HCT116 (cell line): Measurements from ENCODE around the gene CNTN4. TPM values are rescaled to one million over a fixed set of nuclear protein-coding genes. Genes with fewer than 3 reads are reported as not detected.

Source experiments
- ATAC-seq: fragments of 200-7000 bp; cut with Tn5 transposase; 2 replicates; pipeline ENCODE4 v1.9.1; 2020; ENCODE audit warnings: mild to moderate bottlenecking, moderate library complexity
- BruUV-seq: library from RNA; stranded (reverse); fragments of 400-500 nt; replicated peaks from 2 replicates; lab custom pipeline; 2021; lab: Mats Ljungman, UMichigan
- CTCF ChIA-PET: fragments of 300-600 bp; sonication (Branson Sonifier 250); formaldehyde crosslinking; loops from one replicate; lab custom pipeline; 2021; ENCODE audit warnings: antibody characterized with exemption; lab: Charles Lee
- POLR2A ChIA-PET: fragments of 300-600, 350-600 bp; sonication (Branson Sonifier 250); formaldehyde crosslinking; loops from one replicate; lab custom pipeline; 2021; ENCODE audit warnings: antibody characterized with exemption; lab: Charles Lee
- RAD21 ChIA-PET, 2 experiments: fragments of 300-600 bp; sonication (Branson Sonifier 250); formaldehyde crosslinking; loops; one replicate each; lab custom pipeline; 2023; ENCODE audit warnings: low total read pairs in 2 of 2; ENCODE audit not compliant: uncharacterized antibody in 2 of 2, unreplicated experiment in 2 of 2, low non-redundant PET in 1 of 2; lab: Charles Lee
- DNase-seq: peaks from one replicate; pipeline ENCODE4 v3.0.0-alpha.2; 2010; ENCODE audit warnings: low read depth, low spot score
- H2AFZ ChIP-seq: fragments of 200-600 bp; shearing (Covaris generic), sonication (generic); 2 replicates; pipeline ENCODE4 v1.6.1; 2017; ENCODE audit warnings: low read depth, mixed run types, mixed read lengths, antibody characterized with exemption, low read length; ENCODE audit not compliant: poor library complexity, severe bottlenecking
- H3K27ac ChIP-seq: 2 replicates; pipeline ENCODE4 v1.5.1; 2012; ENCODE audit warnings: low read depth, low read length
- H3K27me3 ChIP-seq: fragments of 200-600 bp; sonication (generic); 2 replicates; pipeline ENCODE4 v1.6.1; 2016; ENCODE audit warnings: mixed run types, low read length, mixed read lengths; ENCODE audit not compliant: insufficient read depth
- H3K36me3 ChIP-seq, 2 experiments: fragments of 200-500 bp in 1 of 2; fragments of 200-600 bp in 1 of 2; sonication (Bioruptor generic) in 1 of 2; sonication (generic) in 1 of 2; 2 replicates each; pipeline versions ENCODE4 v1.5.1 to v1.6.1; 2014 to 2016; ENCODE audit warnings: low read length in 2 of 2, inconsistent platforms in 1 of 2, mixed read lengths in 1 of 2, mixed run types in 1 of 2; ENCODE audit not compliant: insufficient read depth in 2 of 2, control insufficient read depth in 1 of 2
- H3K4me1 ChIP-seq, 2 experiments: fragments of 200-600 bp in 1 of 2; sonication (generic) in 1 of 2; 2 replicates each; pipeline versions ENCODE4 v1.5.1 to v1.6.1; 2012 to 2017; ENCODE audit warnings: low read length in 2 of 2, inconsistent platforms in 1 of 2, mild to moderate bottlenecking in 1 of 2, mixed read lengths in 1 of 2, mixed run types in 1 of 2, moderate library complexity in 1 of 2; ENCODE audit not compliant: insufficient read depth in 2 of 2, control insufficient read depth in 1 of 2
- H3K4me2 ChIP-seq: fragments of 200-600 bp; sonication (generic); 2 replicates; pipeline ENCODE4 v1.6.1; 2017; ENCODE audit warnings: mixed run types, low read length, mixed read lengths
- H3K4me3 ChIP-seq, 2 experiments: fragments of 200-600 bp in 1 of 2; sonication (generic) in 1 of 2; replicated peaks in 1 of 2; 2 replicates each; pipeline ENCODE4 v1.5.1; 2011 to 2016; ENCODE audit warnings: low read length in 2 of 2, control low read depth in 1 of 2, low read depth in 1 of 2, mild to moderate bottlenecking in 1 of 2, mixed read lengths in 1 of 2, mixed run types in 1 of 2
- H3K79me2 ChIP-seq: fragments of 200-600 bp; sonication (generic); 2 replicates; pipeline ENCODE4 v1.6.1; 2017; ENCODE audit warnings: mild to moderate bottlenecking, mixed run types, low read length, moderate library complexity, mixed read lengths; ENCODE audit not compliant: insufficient read depth
- H3K9ac ChIP-seq: fragments of 200-600 bp; sonication (generic); 2 replicates; pipeline ENCODE4 v1.6.1; 2016; ENCODE audit warnings: low read length, mixed read lengths
- H3K9me2 ChIP-seq: fragments of 200-600 bp; sonication (generic), shearing (Covaris generic); 2 replicates; pipeline ENCODE4 v1.6.1; 2017; ENCODE audit warnings: mixed run types, mild to moderate bottlenecking, moderate library complexity; ENCODE audit not compliant: insufficient read depth
- H3K9me3 ChIP-seq, 2 experiments: fragments of 200-500 bp in 1 of 2; fragments of 200-600 bp in 1 of 2; sonication (Bioruptor generic) in 1 of 2; sonication (generic) in 1 of 2; 2 replicates each; pipeline ENCODE4 v1.6.1; 2014 to 2017; ENCODE audit warnings: low read length in 2 of 2, mixed read lengths in 2 of 2, inconsistent platforms in 1 of 2, low read depth in 1 of 2, mild to moderate bottlenecking in 1 of 2, mixed run types in 1 of 2, moderate library complexity in 1 of 2; ENCODE audit not compliant: control insufficient read depth in 1 of 2, insufficient read depth in 1 of 2
- H4K20me1 ChIP-seq: fragments of 200-600 bp; sonication (generic), shearing (Covaris generic); 2 replicates; pipeline ENCODE4 v1.6.1; 2017; ENCODE audit warnings: mixed run types, mild to moderate bottlenecking, moderate library complexity; ENCODE audit not compliant: insufficient read depth
- CEBPB ChIP-seq: IDR thresholded peaks from 2 replicates; pipeline ENCODE4 v1.6.1; 2012; ENCODE audit warnings: low read depth
- EGR1 ChIP-seq: IDR thresholded peaks from 2 replicates; pipeline ENCODE4 v1.6.1; 2012; ENCODE audit warnings: low read depth
- ELF1 ChIP-seq: IDR thresholded peaks from 2 replicates; pipeline ENCODE4 v1.6.1; 2012; ENCODE audit warnings: low read depth, borderline replicate concordance
- EZH2 ChIP-seq: fragments of 200-600 bp; sonication (generic); IDR thresholded peaks from 2 replicates; pipeline ENCODE4 v1.6.1; 2017; ENCODE audit warnings: antibody characterized with exemption, mixed run types
- EZH2phosphoT487 ChIP-seq: fragments of 200-600 bp; IDR thresholded peaks from 2 replicates; pipeline ENCODE4 v1.6.1; 2018; ENCODE audit warnings: antibody characterized with exemption, borderline replicate concordance
- POLR2A ChIP-seq: IDR thresholded peaks from 2 replicates; pipeline ENCODE4 v1.7.0; 2011; ENCODE audit warnings: borderline replicate concordance; ENCODE audit not compliant: insufficient read depth, insufficient read length; ENCODE audit errors: extremely low read depth
- POLR2AphosphoS5 ChIP-seq: IDR thresholded peaks from 2 replicates; pipeline ENCODE4 v1.6.1; 2011; ENCODE audit warnings: mild to moderate bottlenecking, low read depth, low read length, moderate library complexity
- REST ChIP-seq: IDR thresholded peaks from 2 replicates; pipeline ENCODE4 v1.6.1; 2012; ENCODE audit warnings: low read depth
- SIN3A ChIP-seq: IDR thresholded peaks from 2 replicates; pipeline ENCODE4 v1.6.1; 2012; ENCODE audit warnings: low read depth
- SP1 ChIP-seq: IDR thresholded peaks from 2 replicates; pipeline ENCODE4 v1.6.1; 2012; ENCODE audit warnings: low read depth
- SRF ChIP-seq: IDR thresholded peaks from 2 replicates; pipeline ENCODE4 v1.6.1; 2012; ENCODE audit warnings: low read depth
- TCF7L2 ChIP-seq: IDR thresholded peaks from 2 replicates; pipeline ENCODE4 v1.7.0; 2011; ENCODE audit warnings: borderline replicate concordance, inconsistent platforms; ENCODE audit not compliant: insufficient read depth, insufficient read length; ENCODE audit errors: extremely low read depth
- YY1 ChIP-seq: IDR thresholded peaks from 2 replicates; pipeline ENCODE4 v1.6.1; 2011; ENCODE audit warnings: low read length, low read depth, moderate library complexity, mild to moderate bottlenecking; ENCODE audit not compliant: insufficient replicate concordance; ENCODE audit errors: extremely low read depth
- ZBTB33 ChIP-seq: IDR thresholded peaks from 2 replicates; pipeline ENCODE4 v1.6.1; 2011; ENCODE audit warnings: mild to moderate bottlenecking, low read length, moderate library complexity; ENCODE audit not compliant: insufficient replicate concordance; ENCODE audit errors: extremely low read depth
- ZFX ChIP-seq: fragments of 450-650 bp; IDR thresholded peaks from 2 replicates; pipeline ENCODE4 v1.6.1; 2017
- ZNF274 ChIP-seq: fragments of 200-500 bp; sonication (Bioruptor generic); IDR thresholded peaks from 2 replicates; pipeline ENCODE4 v1.6.1; 2014; ENCODE audit warnings: mild to moderate bottlenecking, low read depth, low read length, inconsistent platforms
- intact Hi-C: fragments of 100-400 bp; cut with micrococcal nuclease; formaldehyde crosslinking; loops from 2 replicates; pipeline ENCODE4 v1.10.0; 2022
- total RNA-seq: library from RNA; stranded (reverse); gene quantifications from one replicate; pipeline ENCODE4 v1.2.1, GENCODE V29; 2021; ENCODE audit not compliant: unreplicated experiment
- TF ChIP-seq, protein P1 (sequence below), 3 experiments: fragments of 200-600 bp in 1 of 3; sonication (generic) in 1 of 3; IDR thresholded peaks in 2 of 3; conservative IDR thresholded peaks in 1 of 3; 2 replicates each; pipeline ENCODE4 v1.5.1; 2012 to 2017; ENCODE audit warnings: low read depth in 2 of 3, low read length in 2 of 3, antibody characterized with exemption in 1 of 3, borderline replicate concordance in 1 of 3, control low read depth in 1 of 3, mild to moderate bottlenecking in 1 of 3, mixed read lengths in 1 of 3, mixed run types in 1 of 3, moderate library complexity in 1 of 3; ENCODE audit not compliant: insufficient read depth in 1 of 3

The CNTN4 gene
- total RNA-seq, 1 experiment from 2014 or later, result not detected

DNA sequence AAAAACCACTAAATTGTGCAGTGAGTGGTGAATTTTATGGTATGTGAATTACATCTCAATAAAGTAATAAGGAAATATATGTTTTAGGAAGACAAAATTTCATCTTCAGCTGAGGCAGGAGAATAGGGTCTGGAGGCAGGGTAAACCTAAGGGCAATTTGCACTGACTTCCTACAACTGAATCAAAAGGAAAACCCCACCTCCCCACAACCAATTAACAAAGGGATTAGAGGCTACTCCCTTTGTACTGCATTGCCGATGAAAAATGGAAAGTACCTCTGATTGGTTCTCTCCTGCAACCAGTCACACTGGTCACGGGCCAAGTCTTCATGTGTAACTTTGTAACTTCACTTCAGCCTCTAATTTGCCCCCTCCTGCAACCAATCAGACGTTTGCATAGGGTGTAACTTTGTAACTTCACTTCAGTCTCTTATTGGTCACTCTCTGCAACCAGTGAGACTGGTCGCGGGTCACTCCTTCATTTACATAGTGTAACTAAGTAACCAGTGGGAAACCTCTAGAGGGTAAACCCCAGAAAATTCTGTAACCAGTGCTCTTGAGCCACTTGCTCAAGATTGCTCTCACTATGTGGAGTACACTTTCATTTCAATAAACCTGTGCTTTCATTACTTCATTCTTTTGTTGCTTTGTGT, 244.5 kb downstream of the CNTN4 start:
- TF ChIP-seq SP1 (no peak), SIN3A (no peak), EZH2 (no peak), POLR2A (no peak), EGR1 (no peak), ZFX (no peak), CEBPB (no peak), TCF7L2 (no peak), YY1 (no peak), POLR2AphosphoS5 (no peak), ELF1 (no peak), SRF (no peak), ZNF274 (no peak), EZH2phosphoT487 (no peak), REST (no peak), ZBTB33 (no peak)
- TF ChIP-seq, protein P1, sequence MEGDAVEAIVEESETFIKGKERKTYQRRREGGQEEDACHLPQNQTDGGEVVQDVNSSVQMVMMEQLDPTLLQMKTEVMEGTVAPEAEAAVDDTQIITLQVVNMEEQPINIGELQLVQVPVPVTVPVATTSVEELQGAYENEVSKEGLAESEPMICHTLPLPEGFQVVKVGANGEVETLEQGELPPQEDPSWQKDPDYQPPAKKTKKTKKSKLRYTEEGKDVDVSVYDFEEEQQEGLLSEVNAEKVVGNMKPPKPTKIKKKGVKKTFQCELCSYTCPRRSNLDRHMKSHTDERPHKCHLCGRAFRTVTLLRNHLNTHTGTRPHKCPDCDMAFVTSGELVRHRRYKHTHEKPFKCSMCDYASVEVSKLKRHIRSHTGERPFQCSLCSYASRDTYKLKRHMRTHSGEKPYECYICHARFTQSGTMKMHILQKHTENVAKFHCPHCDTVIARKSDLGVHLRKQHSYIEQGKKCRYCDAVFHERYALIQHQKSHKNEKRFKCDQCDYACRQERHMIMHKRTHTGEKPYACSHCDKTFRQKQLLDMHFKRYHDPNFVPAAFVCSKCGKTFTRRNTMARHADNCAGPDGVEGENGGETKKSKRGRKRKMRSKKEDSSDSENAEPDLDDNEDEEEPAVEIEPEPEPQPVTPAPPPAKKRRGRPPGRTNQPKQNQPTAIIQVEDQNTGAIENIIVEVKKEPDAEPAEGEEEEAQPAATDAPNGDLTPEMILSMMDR (IDR thresholded peaks at IDR 0.05 in 2 of 3, conservative IDR thresholded peaks at IDR 0.05 in 1 of 3; ENCODE audit: borderline replicate concordance in 1 of 3, insufficient read depth in 1 of 3, low read depth in 2 of 3, low read length in 2 of 3), result no peak
- intact Hi-C loops, result no loop called here
- DNase-seq, result no peak
- Histone ChIP-seq H4K20me1 (no peaks in the 10 kb centered on the region), H3K36me3 (no peaks in the 10 kb centered on the region), H3K4me2 (no peak overlapping the region), H2AFZ (no peak overlapping the region), H3K9me2 (no peaks in the 10 kb centered on the region), H3K27me3 (no peaks in the 10 kb centered on the region), H3K9me3 (peaks cover 0 to 4% of the 10 kb centered on the region in 2 experiments; a peak in 2 of 4 replicates), H3K27ac (no peak overlapping the region), H3K4me1 (no peaks in the 10 kb centered on the region), H3K9ac (no peak overlapping the region), H3K79me2 (no peaks in the 10 kb centered on the region), H3K4me3 (no peak overlapping the region)
- POLR2A ChIA-PET, result no interaction called here
- ATAC-seq, result no peak
- CTCF ChIA-PET, result no interaction called here
- BruUV-seq, result no TSS peak
- RAD21 ChIA-PET, result no interaction called here
